Measurements from ENCODE around the gene ETNK2.
A peak's percentile ranks its signal among the peaks of the same experiment; 100 is the strongest.

ETNK2 gene

DNA sequence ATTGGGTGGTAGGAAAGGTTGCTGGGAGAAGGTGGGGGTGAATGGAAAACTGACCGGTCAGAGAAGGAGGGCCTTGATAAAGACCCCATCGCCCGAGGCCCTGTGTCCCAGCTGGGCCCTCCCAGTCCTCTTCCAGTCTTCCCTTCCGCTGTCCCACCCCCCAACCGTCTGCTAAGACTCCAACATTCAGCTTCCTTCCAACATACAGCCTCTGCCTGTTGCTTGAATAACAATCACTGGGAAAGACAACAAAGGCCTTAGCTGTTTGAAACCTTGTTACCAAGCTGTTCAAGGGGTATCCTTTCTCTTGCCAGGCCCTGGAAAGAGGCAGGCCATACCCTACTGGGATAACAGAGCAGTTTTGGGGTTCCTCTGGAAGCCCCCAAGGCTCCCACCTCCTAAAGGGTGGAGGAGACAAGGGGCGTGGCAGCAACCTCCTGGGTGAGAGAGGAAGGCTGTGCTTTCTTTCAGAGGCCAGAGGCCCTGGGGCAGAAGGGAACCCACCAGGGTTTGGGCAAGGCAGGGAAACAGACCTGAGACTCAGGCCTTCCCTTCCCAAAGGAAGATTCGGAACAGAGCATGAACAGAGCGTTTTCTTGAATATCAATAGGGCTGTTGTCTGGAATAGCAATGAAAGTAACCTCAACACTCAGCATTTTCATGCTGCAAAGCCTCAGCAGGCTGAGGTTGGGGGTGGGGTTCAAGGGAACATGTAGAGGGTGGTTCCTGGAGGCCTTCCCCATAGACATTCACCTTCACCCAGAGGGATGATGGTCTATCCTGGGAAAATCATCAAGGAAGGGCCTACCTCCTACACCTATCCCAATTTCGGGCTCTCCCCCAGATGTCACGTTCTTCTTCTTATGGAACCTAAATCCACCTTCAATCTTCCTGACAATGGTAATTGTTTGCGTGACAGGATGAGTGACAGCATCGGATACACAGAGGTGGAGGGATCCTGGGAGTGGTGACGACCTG, 4.1 kb downstream of the ETNK2 start:
- DNase-seq (ENCODE audit: low read depth): no peak

DNA sequence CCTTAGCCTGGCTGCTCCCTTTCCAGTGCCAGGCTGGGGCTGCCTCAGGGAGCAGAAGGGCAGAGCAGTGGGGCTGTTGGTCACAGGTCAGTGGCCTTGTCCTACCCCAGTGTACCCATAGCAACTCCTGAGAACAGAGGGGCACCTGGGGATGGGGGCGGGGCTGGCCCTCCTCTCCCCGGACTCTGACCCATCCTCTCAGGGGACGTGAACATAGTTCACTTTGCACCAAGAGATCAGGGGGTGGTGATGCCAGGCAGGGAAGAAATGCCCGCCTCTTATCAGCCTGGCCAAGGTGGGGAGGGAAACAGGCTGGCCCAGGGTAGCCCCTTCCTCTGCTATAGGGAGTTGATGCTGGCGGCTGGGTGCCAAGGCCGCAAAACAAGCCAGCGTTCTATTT, 4.9 kb downstream of the ETNK2 start:
- no peak for DNase-seq (ENCODE audit: low read depth)

DNA sequence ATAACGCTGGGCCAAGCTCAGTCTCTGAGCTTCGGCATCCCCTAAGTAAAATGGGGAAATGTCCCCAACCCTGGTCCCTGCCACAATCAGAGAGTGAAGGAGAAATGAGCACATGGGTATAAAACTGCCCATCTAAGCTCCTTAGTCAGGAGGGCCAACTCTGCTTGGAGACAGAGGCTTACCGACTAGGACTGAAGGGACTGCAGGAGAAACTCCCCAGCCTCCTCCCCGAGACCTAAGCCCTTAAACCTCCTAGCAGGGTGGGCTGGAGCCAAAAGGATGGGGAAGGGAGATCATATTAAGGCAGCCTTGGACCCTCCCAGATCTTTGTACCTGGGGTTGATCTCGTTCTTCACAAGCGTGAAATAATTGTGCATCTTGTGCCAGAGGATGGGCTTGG, 5.5 kb downstream of the ETNK2 start:
- no peak for DNase-seq (ENCODE audit: low read depth)

DNA sequence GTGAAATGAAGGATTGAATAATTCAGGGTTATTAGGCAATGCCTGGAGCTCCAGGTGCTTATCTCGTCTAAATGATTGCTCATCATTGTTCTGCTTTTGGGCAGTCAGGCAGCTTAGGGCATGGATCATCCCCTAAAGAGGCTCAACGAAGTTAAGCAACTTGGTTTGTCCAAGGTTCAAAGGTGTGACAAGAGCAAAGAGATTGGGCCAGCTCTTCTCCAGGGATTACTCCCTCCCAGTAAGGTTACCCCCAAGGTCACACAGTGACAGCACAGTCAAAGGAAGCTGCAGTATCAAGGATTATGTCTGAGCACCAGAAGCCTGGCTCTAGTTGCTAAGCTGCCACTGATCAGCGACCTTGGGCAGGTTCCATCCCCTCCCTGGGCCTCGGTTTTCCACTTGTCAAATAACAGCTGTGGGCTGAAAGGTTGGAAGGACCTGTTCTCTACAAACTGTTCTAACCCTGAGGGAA, 6.8 kb downstream of the ETNK2 start:
- DNase-seq (ENCODE audit: low read depth): no peak

DNA sequence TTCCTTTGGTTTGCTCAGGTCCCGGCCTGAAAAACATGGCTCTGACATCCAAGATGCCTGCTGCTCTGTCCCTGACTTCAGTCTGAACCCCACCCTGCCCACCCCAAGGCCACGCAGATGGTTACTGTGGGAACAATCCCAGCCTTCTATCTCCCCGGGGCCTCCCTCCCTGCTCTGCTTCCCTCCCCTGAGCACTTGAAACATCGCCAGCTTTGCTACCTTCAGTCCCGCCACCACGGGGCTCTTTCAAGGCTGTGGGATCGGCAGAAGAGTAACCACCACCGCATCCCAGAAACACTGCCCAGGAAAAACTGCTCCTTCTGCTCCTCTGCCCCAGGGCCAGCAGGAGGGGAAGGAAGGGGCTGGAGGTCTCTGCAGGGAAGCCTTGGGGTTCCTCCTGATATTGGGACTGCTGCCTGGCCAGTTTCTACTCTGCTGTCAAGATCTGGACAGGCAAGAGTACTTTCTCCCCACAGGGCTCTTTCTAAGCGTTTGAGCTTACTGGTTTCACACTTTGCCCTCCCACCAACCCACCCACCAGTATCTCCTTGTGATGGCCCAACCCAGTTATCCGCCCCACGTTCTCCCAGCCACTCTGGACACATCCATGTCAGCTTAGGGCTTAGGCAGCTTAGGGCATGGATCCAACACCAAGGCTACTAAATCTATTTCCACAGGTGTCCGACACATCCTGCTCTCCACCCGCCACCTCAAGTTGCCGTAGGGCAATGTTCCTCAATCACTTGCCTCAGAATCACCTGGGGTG, 8.4 kb downstream of the ETNK2 start:
- DNase-seq (ENCODE audit: low read depth): no peak

DNA sequence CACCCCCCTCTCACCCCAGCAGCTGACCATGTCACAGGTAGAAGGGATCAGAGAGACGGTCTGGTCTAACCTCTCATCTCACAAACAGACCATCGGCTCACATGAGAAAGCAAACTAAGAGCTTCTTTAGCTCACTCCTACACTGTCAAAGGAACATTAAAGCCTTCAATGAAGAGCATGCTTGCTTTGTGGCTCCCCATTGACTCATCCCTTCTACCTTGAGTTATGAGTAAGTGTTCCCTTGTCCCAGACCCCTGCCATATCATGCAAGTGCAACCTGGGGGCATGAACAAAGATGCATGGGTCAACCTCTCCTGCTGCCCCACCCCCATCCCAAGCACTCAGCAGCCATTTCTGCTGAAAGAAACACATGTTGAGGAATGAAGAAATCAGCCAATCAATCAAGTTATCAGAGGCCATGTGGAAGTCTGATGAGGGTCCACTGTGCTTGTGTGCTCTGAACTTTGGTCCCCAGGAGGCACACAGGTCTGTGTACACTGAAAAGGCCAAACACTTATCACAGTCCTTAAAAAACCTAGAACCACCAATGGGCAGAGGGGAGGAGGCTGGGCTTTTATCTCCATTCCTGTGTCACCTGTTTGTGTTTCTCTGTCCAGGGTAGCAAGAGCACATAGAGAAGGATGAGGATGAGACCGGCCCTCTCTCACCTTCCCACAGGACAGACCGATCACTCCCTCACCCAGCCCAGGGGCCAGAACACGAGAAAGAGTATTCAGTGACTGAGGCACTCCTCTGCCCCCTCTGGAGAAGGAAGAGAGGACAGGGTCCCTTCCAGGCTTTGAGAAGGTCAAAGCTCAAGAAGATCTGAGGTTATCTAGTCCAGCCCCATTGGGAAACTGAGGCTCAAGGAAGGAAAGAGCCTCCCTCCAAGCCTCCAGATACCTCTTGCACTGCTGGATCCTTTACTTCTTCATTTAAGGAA, 9.5 kb downstream of the ETNK2 start:
- DNase-seq (ENCODE audit: low read depth): no peak

DNA sequence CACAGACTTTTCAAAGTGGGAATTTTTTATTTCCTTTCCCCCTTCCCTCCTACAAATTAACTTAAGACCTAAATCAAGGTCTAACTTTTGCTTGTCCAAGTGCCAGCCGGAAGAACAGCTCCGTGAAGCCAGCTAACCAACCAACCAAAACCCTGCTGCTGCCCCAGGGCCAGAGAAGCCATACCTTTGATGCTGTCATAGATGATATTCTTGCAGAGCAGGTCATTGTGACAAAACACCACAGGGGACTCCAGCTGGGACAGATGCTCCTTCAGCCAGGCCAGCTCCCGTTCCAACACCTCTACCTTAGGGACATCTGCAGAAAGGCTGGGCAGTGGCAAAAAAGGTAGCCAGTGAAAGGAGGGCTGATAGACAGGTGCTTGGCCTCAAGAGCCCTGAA, 10.7 kb downstream of the ETNK2 start:
- no peak for DNase-seq (ENCODE audit: low read depth)

DNA sequence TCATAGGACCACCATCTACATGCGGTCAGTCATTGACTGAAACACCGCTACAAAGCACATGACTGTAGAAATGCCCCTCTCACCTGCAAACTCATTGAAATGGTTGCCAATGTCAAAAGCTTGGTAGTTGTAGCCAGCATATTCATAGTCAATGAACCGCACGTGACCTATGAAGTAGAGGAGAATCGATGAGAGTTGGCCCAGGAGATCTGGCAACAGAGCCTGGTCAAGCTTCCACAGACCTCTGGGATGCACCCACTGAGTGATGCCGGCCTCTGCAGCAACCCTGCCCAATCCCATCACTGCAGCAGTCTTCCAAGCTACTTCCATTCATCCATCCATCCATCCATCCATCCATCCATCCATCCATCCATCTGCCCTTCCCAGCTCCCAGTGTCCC, 11.9 kb downstream of the ETNK2 start:
- no peak for DNase-seq (ENCODE audit: low read depth)

DNA sequence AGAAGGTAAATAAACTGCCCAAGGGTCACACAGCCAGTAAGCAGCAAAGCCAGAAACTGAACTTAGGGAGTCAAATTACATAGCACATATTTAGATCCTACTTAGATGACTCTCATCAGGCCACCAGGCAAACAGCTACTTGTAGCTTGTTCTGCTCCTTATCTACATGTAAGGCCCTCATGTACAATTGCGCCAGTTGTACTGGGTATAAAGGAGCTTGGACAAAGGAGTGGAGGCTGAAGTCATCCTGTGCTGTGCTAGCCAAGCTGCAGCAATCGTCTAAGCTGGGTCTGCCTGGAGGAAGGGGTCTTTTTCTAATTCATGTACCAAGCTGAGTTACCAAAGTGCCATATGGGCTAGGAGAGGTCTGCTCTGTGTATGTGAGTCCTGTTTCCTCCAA, 12.8 kb downstream of the ETNK2 start:
- no peak for DNase-seq (ENCODE audit: low read depth)

DNA sequence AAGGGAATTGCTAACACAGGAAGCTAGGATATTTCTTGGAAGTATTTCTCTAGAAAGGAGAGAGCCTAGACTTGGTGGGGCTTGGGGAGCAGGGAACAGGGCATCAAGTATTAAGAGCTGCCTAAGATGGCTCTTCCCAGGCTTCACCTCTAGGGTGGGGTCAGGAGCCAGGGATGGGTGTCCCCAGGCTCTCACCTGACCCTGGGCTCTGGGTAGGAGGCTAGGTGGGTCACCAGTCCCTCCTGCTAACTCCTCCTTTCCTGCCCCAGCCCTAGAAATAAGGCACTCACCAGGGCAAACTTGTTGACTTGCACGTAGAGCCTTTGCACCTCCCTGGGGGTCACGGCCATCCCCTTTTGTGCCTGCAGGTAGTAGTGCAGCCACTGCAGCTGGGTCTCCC, 15.0 kb downstream of the ETNK2 start:
- no peak for DNase-seq (ENCODE audit: low read depth)

DNA sequence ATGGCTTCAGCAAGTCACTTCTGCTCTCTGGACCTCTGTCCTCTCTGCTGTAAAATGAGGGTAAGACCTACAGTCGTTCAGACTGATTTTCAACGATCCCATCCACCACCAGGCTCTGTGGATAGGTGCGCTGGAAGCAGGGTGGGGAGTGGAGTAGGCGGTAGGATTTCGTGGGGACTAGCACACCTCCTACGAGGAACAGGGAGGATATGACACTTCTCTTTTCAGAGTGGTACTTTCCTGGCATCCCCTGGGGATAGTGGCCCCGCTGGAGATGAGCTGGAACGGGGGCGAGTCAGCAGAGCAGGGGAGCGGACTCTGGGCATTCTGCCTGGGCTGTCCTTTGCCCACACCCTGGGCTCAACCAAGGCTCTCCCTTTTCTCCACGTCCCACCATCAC, 17.7 kb downstream of the ETNK2 start:
- DNase-seq (ENCODE audit: low read depth): no peak

DNA sequence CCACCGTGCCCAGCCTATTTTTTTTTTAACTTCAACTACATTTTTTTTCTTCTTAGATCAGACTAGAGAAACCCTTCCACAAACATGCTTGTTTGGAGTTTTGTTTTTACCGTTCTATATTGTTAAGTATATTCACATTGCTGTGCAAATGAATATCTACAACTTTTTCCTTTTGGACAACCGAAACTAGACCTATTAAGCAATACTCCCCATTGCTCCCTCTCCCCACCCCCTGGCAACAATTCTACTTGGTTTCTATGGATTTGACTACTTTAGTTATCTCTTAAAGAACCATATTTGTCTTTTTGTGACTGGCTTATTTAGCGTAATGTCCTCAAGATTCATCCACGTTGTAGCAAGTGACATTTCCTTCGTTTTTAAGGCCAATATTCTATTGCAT, 19.1 kb downstream of the ETNK2 start:
- DNase-seq (ENCODE audit: low read depth): no peak

DNA sequence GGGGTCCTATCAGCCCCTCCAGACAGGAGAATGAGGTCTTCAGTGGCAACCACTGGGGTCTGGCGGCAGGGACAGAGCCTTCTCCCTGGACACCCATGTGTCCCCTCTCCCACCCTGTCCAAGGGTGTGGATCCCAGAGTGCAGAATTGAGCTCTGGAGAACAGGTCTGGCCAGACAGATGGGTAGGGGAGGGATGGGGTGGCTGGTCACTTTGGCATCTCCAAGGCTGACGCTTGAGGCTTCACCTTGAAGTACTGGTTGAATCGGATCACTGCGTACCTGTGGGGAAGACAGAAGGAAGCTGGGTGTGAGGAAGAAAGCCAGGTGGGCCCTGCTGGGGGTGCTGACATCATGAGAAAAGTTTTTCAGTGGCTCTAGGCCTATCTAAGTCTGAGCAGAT, 19.9 kb downstream of the ETNK2 start:
- no peak for DNase-seq (ENCODE audit: low read depth)

DNA sequence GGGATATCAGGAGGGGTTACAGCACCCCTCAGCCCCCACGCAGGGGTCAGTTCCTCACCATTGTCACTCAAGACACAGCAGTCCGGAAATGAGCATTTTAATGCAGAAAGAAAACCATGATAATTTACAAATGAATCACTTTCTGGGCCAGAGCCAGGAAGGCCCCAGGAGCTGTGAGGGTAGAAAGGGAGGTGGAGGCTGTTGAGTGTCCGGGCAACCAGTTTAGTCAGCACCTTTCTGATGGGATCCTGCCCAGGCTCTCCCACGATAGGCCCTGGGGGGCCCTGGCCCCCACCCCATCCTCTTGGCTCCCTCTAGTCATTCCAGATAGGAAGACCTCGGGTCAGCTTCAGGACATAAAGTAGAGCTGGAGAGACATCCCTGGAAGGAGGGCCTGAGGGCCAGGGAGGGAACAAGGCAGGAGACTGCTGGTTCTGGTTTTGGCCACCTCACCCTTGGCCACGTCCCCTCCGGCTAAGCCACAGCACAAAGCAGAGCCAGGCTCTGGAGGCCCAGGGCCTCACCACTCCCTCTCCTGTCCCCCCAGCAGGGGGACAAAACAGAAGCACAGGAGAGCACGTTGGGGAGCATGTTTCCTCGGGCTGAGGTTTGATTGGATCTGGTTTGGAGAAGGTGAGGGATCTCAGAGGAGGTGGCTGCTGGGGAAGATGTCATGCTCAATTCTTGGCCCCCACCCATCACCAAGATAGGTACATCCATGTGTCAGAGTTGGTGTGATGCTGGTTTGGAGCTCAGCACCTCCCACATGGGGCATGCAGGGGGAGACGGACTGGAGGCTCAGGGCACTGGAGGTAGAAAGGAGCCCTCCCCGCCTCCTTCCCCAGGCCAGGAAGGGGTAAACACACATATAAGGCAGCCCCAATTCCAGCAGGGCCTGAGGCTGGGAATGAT, 20.6 kb downstream of the ETNK2 start:
- peak; percentile 96 for DNase-seq (ENCODE audit: low read depth)

DNA sequence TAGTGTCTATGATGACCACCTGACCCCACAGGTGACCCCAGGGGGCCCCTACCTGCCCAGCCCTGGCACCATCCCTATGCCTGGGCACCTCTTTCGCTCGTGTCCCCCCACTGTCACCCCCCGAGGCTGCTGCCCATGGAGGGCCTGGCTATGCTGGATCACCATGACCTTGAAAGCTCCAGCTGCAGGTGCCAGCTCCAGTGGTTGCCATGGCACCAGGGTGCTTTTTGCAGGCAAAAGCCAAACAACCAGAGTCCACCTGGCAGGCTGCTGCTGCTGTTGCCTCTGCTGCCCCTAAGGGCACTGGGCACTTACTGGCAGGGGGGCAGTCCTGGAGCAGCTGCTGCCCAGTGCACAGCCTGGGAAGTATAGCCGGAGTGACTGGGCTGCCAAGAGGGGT, 21.7 kb downstream of the ETNK2 start:
- DNase-seq (ENCODE audit: low read depth): no peak

DNA sequence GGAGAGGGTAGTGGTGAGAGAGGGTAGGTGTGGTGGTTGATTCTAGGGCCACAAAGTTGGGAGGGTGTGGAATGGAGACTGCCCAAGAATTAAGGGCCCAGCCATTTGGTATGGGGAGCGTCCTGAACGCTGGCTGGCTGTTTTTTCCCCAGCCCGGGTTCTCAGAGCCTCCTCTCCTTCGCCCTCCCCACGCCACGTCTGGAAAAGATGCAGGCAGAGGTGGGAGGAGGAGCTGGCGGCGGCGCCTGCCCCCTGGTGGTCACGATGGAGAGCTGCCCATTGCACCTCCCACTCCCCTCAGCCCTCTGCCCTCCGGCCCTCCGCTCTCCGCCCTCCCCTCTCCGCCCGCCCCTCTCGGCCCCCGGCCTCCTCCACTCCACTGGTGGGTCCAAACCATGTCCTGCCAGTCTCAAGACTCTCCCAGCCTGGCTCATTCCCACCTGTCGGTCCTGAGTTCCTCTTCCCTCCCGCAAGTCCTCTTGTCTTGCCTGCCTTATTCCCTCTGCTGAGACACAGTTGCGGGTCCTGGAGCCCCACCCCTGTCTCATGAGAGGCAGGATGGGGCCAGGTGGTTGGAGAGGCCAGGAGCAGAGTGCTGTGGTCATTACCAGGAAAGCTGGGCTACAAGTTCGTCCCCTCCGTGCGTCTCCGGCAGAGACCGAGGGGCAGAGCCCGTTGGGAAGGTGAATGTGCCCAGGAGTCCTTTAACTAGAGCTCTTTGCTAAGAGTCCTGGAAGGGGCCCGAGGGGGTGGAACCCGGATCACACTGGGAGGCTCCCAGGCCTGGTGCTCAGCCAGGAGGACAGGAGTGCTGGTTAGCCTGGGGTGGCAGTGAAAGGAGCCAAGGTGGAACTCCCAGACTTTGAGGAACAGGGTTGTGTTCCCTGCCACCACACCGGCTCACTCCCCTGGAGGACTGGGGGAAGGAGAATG, 22.6 kb downstream of the ETNK2 start:
- peak; percentile 76 for DNase-seq (ENCODE audit: low read depth)

DNA sequence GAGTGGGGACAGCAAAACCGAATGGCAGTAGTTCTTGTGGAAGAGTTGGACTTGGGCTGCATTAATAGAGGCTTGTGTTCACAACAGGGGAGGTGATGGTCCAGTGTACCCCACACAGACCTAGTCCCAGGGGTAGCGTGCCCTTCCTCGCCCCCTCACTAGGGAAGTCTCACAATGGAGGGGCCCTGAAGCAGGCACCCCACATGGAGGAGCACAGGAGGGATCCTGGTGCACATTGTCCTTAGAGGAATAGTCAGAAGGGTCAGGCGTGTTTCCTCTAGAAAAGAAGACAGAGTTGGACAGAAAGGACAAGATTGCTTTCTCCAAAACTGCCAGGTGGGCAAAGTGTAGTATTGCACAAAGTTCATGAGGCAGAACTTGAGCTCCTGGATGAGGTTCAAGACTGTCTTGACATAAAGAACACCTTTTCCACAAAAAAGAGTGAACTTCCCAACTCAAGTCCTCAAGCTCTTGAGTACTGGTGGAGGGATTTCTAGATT, 23.3 kb downstream of the ETNK2 start:
- DNase-seq (ENCODE audit: low read depth): no peak

DNA sequence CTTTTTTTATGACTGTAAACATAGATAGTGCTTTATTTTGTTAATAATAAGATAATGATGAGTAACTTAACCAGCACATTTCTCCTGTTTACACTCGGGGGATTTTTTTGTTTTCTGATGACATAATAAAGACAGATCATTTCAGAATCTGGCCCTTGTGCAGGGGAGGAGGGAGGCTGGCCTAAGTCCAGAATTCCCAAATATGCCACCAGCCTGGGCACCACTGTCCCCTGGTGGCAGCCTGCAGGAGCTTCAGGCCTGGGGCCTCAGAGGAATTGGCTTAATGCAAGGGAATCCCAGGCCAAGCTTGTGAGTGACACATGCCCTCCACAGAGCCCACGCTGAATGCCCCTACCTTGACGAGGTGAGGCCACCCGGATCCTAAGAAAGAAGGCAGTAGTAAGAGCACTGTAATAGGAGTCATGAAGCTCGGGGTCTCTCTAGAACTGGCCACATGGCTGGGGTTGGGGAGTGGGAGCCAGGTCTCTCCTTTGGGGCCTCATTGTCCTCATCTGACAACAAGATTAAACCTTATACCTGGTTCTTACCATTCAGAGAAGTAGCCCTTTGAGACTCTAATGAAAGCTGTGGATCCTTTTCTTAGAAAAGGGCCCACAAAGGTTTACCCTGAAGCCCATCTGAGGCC, 24.1 kb downstream of the ETNK2 start:
- peak; percentile 89 for DNase-seq (ENCODE audit: low read depth)

DNA sequence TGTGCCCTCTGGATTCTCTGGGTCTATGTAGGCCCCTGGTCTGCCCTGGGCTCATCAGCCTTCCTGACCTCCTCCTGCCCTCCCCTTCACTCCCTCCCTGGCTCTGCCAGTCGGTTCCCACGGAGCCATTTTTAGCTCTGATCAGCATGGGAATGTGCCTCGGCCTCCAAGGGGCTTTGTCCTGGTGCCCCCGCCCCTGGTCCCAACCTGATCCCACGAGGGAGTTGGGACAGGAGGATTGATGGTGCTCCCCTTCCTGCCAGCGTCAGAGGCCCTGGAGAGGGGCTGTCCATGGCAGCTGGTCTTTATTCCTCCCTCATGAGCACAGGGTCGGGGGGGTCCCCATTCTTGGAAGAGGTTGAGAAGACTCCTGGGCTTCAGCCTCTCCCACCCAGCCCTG, 24.9 kb downstream of the ETNK2 start:
- peak; percentile 22 for DNase-seq (ENCODE audit: low read depth)
